Measurements from ENCODE around the gene MYO1F. TPM values are rescaled to one million over a fixed set of nuclear protein-coding genes. Genes with fewer than 3 reads are reported as not detected.

Gene MYO1F
- total and polyA plus RNA-seq, 4 donors, result 4.5 to 19.3 (median 11.6) TPM

DNA sequence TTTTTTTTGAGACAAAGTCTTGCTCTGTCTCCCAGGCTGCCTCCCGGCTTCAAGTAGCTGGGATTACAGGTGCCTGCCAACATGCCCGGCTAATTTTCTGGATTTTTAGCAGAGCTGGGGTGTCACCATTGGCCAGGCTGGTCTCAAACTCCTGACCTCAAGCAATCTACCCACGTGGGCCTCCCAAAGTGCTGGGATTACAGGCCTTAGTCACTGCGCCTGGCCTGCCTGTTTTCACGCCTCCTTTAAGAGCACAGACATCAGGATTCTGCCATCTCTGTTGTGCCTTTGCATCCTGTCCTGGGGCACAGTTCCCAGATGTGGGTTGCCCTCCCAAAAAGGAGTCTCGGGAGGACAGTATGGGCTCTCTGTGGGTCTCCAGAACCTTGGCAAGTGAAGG, 72.3 kb downstream of the MYO1F start:
- no peak for DNase-seq (ENCODE audit: low read depth in 4 of 6, low spot score in 6 of 6)
- no peaks in the 10 kb centered on the region for H3K9me3 ChIP-seq (ENCODE audit: control insufficient read depth, insufficient read depth, low read length)
- H3K4me3 ChIP-seq (ENCODE audit: low read depth, low read length), result no peak overlapping the region
- H3K27me3 ChIP-seq (ENCODE audit: control insufficient read depth, insufficient read depth, low read length), result no peaks in the 10 kb centered on the region
- H3K36me3 ChIP-seq (ENCODE audit: control insufficient read depth, insufficient read depth, low read length), result peaks cover 23% of the 10 kb centered on the region
- peaks cover 21% of the 10 kb centered on the region for H3K4me1 ChIP-seq (ENCODE audit: control insufficient read depth, insufficient read depth, low read length)
- H3K27ac ChIP-seq (ENCODE audit: low read depth, low read length), result no peak overlapping the region
- WGBS (ENCODE audit: insufficient coverage), result 84% methylated on average over 6 of the region's 6 CpGs

GRCh38 chr19:8504171-8504570, 73.1 kb downstream of the MYO1F start:
- Histone ChIP-seq H3K4me3 (ENCODE audit: low read depth, low read length) (no peak overlapping the region), H3K27me3 (ENCODE audit: control insufficient read depth, insufficient read depth, low read length) (no peaks in the 10 kb centered on the region), H3K36me3 (ENCODE audit: control insufficient read depth, insufficient read depth, low read length) (peaks cover 19% of the 10 kb centered on the region), H3K27ac (ENCODE audit: low read depth, low read length) (no peak overlapping the region), H3K9me3 (ENCODE audit: control insufficient read depth, insufficient read depth, low read length) (no peaks in the 10 kb centered on the region), H3K4me1 (ENCODE audit: control insufficient read depth, insufficient read depth, low read length) (peaks cover 21% of the 10 kb centered on the region)
- 96% methylated on average over 5 of the region's 7 CpGs for WGBS (ENCODE audit: insufficient coverage)
- DNase-seq (ENCODE audit: low read depth in 4 of 6, low spot score in 6 of 6), result no peak

GRCh38 chr19:8503510-8503909, 73.7 kb downstream of the MYO1F start:
- no peak for DNase-seq (ENCODE audit: low read depth in 4 of 6, low spot score in 6 of 6)
- 92% methylated on average over 7 of the region's 7 CpGs for WGBS (ENCODE audit: insufficient coverage)
- Histone ChIP-seq H3K27me3 (ENCODE audit: control insufficient read depth, insufficient read depth, low read length) (no peaks in the 10 kb centered on the region), H3K9me3 (ENCODE audit: control insufficient read depth, insufficient read depth, low read length) (no peaks in the 10 kb centered on the region), H3K4me3 (ENCODE audit: low read depth, low read length) (no peak overlapping the region), H3K36me3 (ENCODE audit: control insufficient read depth, insufficient read depth, low read length) (peaks cover 20% of the 10 kb centered on the region), H3K4me1 (ENCODE audit: control insufficient read depth, insufficient read depth, low read length) (peaks cover 21% of the 10 kb centered on the region), H3K27ac (ENCODE audit: low read depth, low read length) (no peak overlapping the region)

GRCh38 chr19:8501981-8502380, 75.3 kb downstream of the MYO1F start:
- Histone ChIP-seq H3K36me3 (ENCODE audit: control insufficient read depth, insufficient read depth, low read length) (peaks cover 14% of the 10 kb centered on the region), H3K27me3 (ENCODE audit: control insufficient read depth, insufficient read depth, low read length) (no peaks in the 10 kb centered on the region), H3K4me3 (ENCODE audit: low read depth, low read length) (no peak overlapping the region), H3K4me1 (ENCODE audit: control insufficient read depth, insufficient read depth, low read length) (peaks cover 19% of the 10 kb centered on the region), H3K27ac (ENCODE audit: low read depth, low read length) (no peak overlapping the region), H3K9me3 (ENCODE audit: control insufficient read depth, insufficient read depth, low read length) (no peaks in the 10 kb centered on the region)
- no peak for DNase-seq (ENCODE audit: low read depth in 4 of 6, low spot score in 6 of 6)
- 73% methylated on average over 13 of the region's 14 CpGs for WGBS (ENCODE audit: insufficient coverage)

DNA sequence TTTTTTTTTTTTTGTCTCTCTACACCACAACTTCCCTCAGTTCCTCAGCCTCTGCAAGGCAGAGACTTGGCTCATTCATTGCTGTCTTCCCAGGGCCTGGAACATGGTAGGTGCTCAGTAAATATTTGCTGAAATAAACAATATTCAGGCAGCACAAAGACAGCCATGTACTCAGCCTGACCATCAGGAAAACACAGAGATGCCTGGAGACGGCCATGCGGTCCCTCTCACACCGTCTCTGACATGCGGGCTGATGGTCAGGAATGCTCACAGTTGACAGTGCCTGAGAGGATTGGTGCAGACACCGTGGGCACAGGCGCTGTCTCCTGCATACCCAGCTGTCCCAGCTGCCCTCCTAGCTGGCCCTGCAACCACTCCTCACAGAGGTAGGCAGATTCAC, 75.7 kb downstream of the MYO1F start:
- peaks cover 15% of the 10 kb centered on the region for H3K4me1 ChIP-seq (ENCODE audit: control insufficient read depth, insufficient read depth, low read length)
- peaks cover 11% of the 10 kb centered on the region for H3K36me3 ChIP-seq (ENCODE audit: control insufficient read depth, insufficient read depth, low read length)
- H3K4me3 ChIP-seq (ENCODE audit: low read depth, low read length), result no peak overlapping the region
- 67% methylated on average over 5 of the region's 6 CpGs for WGBS (ENCODE audit: insufficient coverage)
- H3K27ac ChIP-seq (ENCODE audit: low read depth, low read length), result no peak overlapping the region
- DNase-seq (ENCODE audit: low read depth in 4 of 6, low spot score in 6 of 6), result no peak
- H3K9me3 ChIP-seq (ENCODE audit: control insufficient read depth, insufficient read depth, low read length), result no peaks in the 10 kb centered on the region
- H3K27me3 ChIP-seq (ENCODE audit: control insufficient read depth, insufficient read depth, low read length), result no peaks in the 10 kb centered on the region

DNA sequence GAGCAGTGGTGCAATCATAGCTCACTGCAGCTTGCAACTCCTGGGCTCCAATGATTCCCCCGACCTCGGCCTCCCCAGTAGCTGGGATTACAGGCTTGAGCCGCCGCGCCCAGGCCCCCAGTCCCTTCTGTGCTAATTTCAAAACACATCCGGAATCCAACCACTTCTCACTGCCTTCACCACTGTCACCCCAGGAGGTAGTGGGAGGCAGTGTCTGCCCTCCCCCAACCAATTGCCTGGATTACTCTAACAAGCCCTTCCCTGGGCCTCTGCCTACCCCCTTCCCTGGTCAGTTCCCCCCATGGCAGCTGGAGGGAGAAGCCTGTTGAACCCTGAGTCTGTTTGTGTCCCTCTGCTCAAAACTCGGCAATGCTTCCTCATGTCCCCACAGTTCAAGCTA, 77.1 kb downstream of the MYO1F start:
- no peaks in the 10 kb centered on the region for H3K9me3 ChIP-seq (ENCODE audit: control insufficient read depth, insufficient read depth, low read length)
- no peak for DNase-seq (ENCODE audit: low read depth in 4 of 6, low spot score in 6 of 6)
- 39% methylated on average over 3 of the region's 7 CpGs for WGBS (ENCODE audit: insufficient coverage)
- H3K27ac ChIP-seq (ENCODE audit: low read depth, low read length), result no peak overlapping the region
- H3K4me1 ChIP-seq (ENCODE audit: control insufficient read depth, insufficient read depth, low read length), result peaks cover 1% of the 10 kb centered on the region
- H3K27me3 ChIP-seq (ENCODE audit: control insufficient read depth, insufficient read depth, low read length), result no peaks in the 10 kb centered on the region
- peaks cover 11% of the 10 kb centered on the region for H3K36me3 ChIP-seq (ENCODE audit: control insufficient read depth, insufficient read depth, low read length)
- no peak overlapping the region for H3K4me3 ChIP-seq (ENCODE audit: low read depth, low read length)

DNA sequence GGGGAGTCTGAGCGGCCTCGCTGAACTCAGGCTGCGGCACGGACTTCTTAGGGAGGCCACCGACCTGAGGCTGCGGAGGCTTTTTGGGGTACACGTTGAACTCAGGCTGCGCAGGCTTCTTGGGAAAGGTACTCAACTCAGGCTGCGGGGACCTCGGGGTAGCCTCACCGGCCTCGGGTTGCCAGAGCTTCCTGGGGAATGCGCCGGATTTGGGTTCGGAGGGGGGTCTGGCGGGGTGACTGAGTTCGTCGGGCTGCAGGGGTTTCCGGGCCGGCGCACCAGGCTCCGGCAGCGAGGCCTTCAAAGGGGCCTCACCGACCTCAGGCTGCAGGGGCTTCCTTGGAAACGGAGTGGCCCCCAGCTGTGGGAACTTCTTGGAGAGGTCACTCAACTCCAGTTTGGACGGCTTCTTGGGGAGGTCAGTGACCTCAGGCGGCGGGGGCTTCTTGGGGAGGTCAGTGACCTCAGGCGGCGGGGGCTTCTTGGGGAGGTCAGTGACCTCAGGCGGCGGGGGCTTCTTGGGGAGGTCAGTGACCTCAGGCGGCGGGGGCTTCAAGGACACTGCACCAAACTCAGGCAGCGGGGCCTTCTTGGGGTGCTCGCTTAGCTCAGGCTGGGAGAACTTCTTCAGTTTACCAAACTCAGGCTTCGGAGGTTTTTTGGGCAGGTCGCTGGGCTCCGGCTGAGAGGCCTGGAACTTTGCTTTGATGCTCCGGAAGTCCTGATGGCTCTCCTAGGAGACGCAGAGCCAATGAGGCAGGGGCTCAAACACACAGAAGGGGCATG, 78.0 kb downstream of the MYO1F start:
- 68% methylated on average over 37 of the region's 41 CpGs for WGBS (ENCODE audit: insufficient coverage)
- DNase-seq (ENCODE audit: low read depth in 4 of 6, low spot score in 6 of 6), result no peak
- Histone ChIP-seq H3K27me3 (ENCODE audit: control insufficient read depth, insufficient read depth, low read length) (no peaks in the 10 kb centered on the region), H3K27ac (ENCODE audit: low read depth, low read length) (no peak overlapping the region), H3K36me3 (ENCODE audit: control insufficient read depth, insufficient read depth, low read length) (peaks cover 13% of the 10 kb centered on the region), H3K9me3 (ENCODE audit: control insufficient read depth, insufficient read depth, low read length) (no peaks in the 10 kb centered on the region), H3K4me3 (ENCODE audit: low read depth, low read length) (no peak overlapping the region), H3K4me1 (ENCODE audit: control insufficient read depth, insufficient read depth, low read length) (no peaks in the 10 kb centered on the region)

DNA sequence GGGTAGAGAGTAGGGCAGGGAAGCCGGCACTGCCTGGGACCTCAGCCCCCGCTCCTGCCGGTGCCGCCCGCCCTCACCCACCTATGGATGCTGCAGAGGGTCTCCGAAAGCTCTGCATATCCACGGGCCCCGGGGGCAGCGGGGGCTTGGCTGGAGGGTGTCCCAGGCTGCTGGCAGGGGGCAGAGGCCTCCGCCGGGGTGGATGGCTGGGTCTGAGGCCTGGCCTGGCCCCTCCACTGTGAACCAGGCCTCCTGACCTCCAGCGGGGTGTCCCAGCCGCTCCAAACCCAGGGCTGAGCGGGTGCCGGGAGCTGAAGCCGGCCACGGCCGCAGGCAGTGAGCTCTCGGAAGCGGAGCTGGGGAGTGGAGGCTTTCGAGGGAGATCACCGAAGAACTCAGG, 78.9 kb downstream of the MYO1F start:
- H3K9me3 ChIP-seq (ENCODE audit: control insufficient read depth, insufficient read depth, low read length), result no peaks in the 10 kb centered on the region
- 91% methylated on average over 21 of the region's 22 CpGs for WGBS (ENCODE audit: insufficient coverage)
- no peaks in the 10 kb centered on the region for H3K27me3 ChIP-seq (ENCODE audit: control insufficient read depth, insufficient read depth, low read length)
- H3K4me1 ChIP-seq (ENCODE audit: control insufficient read depth, insufficient read depth, low read length), result no peaks in the 10 kb centered on the region
- H3K27ac ChIP-seq (ENCODE audit: low read depth, low read length), result no peak overlapping the region
- DNase-seq (ENCODE audit: low read depth in 4 of 6, low spot score in 6 of 6), result no peak
- no peak overlapping the region for H3K4me3 ChIP-seq (ENCODE audit: low read depth, low read length)
- peaks cover 16% of the 10 kb centered on the region for H3K36me3 ChIP-seq (ENCODE audit: control insufficient read depth, insufficient read depth, low read length)

- peaks cover 38% of the 10 kb centered on the region for H3K36me3 ChIP-seq (ENCODE audit: control insufficient read depth, insufficient read depth, low read length)
- H3K27ac ChIP-seq (ENCODE audit: low read depth, low read length), result no peak overlapping the region
- no peaks in the 10 kb centered on the region for H3K27me3 ChIP-seq (ENCODE audit: control insufficient read depth, insufficient read depth, low read length)
- DNase-seq (ENCODE audit: low read depth in 4 of 6, low spot score in 6 of 6), result no peak
- no peak overlapping the region for H3K4me3 ChIP-seq (ENCODE audit: low read depth, low read length)
- no peaks in the 10 kb centered on the region for H3K9me3 ChIP-seq (ENCODE audit: control insufficient read depth, insufficient read depth, low read length)
- 63% methylated on average over 5 of the region's 7 CpGs for WGBS (ENCODE audit: insufficient coverage)
- peaks cover 6% of the 10 kb centered on the region for H3K4me1 ChIP-seq (ENCODE audit: control insufficient read depth, insufficient read depth, low read length)
Observed at GRCh38 chr19:8494158-8494557, 83.1 kb downstream of the MYO1F start.

DNA sequence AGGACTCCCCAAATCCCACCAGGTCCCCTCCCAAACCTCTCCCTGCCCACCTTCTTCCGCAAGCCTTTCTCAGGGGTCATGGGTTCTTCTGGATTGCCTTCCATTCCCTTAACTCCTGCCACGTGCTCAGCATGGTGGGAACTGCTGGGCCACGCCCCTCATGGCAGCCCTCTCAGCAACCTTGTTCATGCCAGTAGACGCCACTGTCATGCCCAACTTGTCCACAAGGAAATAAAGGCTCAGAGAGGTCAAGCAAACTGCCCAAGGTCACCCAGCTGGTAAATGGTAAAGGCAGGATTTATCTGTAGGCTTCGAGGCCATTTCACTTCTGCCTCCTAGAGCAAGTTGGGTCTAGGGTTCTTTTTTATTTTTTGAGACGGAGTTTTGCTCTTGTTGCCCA, 85.7 kb downstream of the MYO1F start:
- WGBS (ENCODE audit: insufficient coverage), result 90% methylated on average over 5 of the region's 6 CpGs
- Histone ChIP-seq H3K9me3 (ENCODE audit: control insufficient read depth, insufficient read depth, low read length) (no peaks in the 10 kb centered on the region), H3K4me3 (ENCODE audit: low read depth, low read length) (no peak overlapping the region), H3K36me3 (ENCODE audit: control insufficient read depth, insufficient read depth, low read length) (peaks cover 52% of the 10 kb centered on the region), H3K4me1 (ENCODE audit: control insufficient read depth, insufficient read depth, low read length) (peaks cover 14% of the 10 kb centered on the region), H3K27me3 (ENCODE audit: control insufficient read depth, insufficient read depth, low read length) (no peaks in the 10 kb centered on the region), H3K27ac (ENCODE audit: low read depth, low read length) (no peak overlapping the region)
- DNase-seq (ENCODE audit: low read depth in 4 of 6, low spot score in 6 of 6), result no peak

All from spinal cord (tissue), 10 donors.